DMS53 (cell line): ENCODE data around the gene SIK2.

Experiments
- DNase-seq: peaks from one replicate; lab custom pipeline; 2025; lab: John Stamatoyannopoulos, UW

The SIK2 gene

GRCh38 chr11:111601979-111602864, at the start of gene SIK2:
Gene SIK2 (plus strand): TSS chr11:111602449. CDS start chr11:111602564, 115 bp downstream.
- DNase-seq = peak; percentile 98

GRCh38 chr11:111554532-111554931, 47.7 kb upstream of the SIK2 start:
- no peak for DNase-seq

- DNase-seq = no peak
These were observed 47.0 kb upstream of the SIK2 start for GRCh38 chr11:111555255-111555654.

GRCh38 chr11:111557425-111558111, 44.7 kb upstream of the SIK2 start:
- DNase-seq = no peak

GRCh38 chr11:111559800-111560464, 42.3 kb upstream of the SIK2 start:
- no peak for DNase-seq

GRCh38 chr11:111560800-111561199, 41.4 kb upstream of the SIK2 start:
- no peak for DNase-seq

GRCh38 chr11:111561306-111561705, 40.9 kb upstream of the SIK2 start:
- DNase-seq = no peak

- DNase-seq = no peak
These were observed 40.4 kb upstream of the SIK2 start for GRCh38 chr11:111561791-111562325.

GRCh38 chr11:111562692-111563389, 39.4 kb upstream of the SIK2 start:
- DNase-seq = no peak

GRCh38 chr11:111565114-111565720, 37.0 kb upstream of the SIK2 start:
- peak; percentile 82 for DNase-seq

- no peak for DNase-seq
These were observed 35.9 kb upstream of the SIK2 start for GRCh38 chr11:111566324-111566723.

- no peak for DNase-seq
These were observed 32.8 kb upstream of the SIK2 start for GRCh38 chr11:111569476-111569875.

GRCh38 chr11:111570796-111571195, 31.5 kb upstream of the SIK2 start:
- no peak for DNase-seq

- DNase-seq = no peak
These were observed 30.3 kb upstream of the SIK2 start for GRCh38 chr11:111571829-111572501.

GRCh38 chr11:111572581-111572980, 29.7 kb upstream of the SIK2 start:
- DNase-seq = no peak

GRCh38 chr11:111573821-111574249, 28.4 kb upstream of the SIK2 start:
- peak; percentile 31 for DNase-seq

GRCh38 chr11:111574373-111575225, 27.6 kb upstream of the SIK2 start:
- peak; percentile 42 for DNase-seq

- DNase-seq = no peak
These were observed 26.5 kb upstream of the SIK2 start for GRCh38 chr11:111575740-111576139.

- no peak for DNase-seq
These were observed 24.4 kb upstream of the SIK2 start for GRCh38 chr11:111577821-111578220.

- no peak for DNase-seq
These were observed 20.9 kb upstream of the SIK2 start for GRCh38 chr11:111581341-111581740.
